22Rv1 (cell line): ENCODE measurements around the gene SLC39A11.
"Not testable (repeated sequence)": the region's sequence is repeated elsewhere in the genome, so short reads cannot be mapped to it uniquely, and the experiment has no call there.

Experiments
- H3K27ac ChIP-seq: fragments of 450-650 bp; 2 replicates; pipeline ENCODE4 v1.5.1; 2017
- ZFX ChIP-seq: fragments of 450-650 bp; IDR thresholded peaks from 2 replicates; pipeline ENCODE4 v1.6.1; 2017; ENCODE audit warnings: antibody characterized with exemption, borderline replicate concordance
- TF ChIP-seq, protein P1 (sequence below): fragments of 450-650 bp; IDR thresholded peaks from 2 replicates; pipeline ENCODE4 v1.5.1; 2017; ENCODE audit warnings: mild to moderate bottlenecking

The SLC39A11 gene

GRCh38 chr17:73069841-73070240, 22.6 kb downstream of the SLC39A11 start:
- TF ChIP-seq ZFX: no peak
- TF ChIP-seq, protein P1, sequence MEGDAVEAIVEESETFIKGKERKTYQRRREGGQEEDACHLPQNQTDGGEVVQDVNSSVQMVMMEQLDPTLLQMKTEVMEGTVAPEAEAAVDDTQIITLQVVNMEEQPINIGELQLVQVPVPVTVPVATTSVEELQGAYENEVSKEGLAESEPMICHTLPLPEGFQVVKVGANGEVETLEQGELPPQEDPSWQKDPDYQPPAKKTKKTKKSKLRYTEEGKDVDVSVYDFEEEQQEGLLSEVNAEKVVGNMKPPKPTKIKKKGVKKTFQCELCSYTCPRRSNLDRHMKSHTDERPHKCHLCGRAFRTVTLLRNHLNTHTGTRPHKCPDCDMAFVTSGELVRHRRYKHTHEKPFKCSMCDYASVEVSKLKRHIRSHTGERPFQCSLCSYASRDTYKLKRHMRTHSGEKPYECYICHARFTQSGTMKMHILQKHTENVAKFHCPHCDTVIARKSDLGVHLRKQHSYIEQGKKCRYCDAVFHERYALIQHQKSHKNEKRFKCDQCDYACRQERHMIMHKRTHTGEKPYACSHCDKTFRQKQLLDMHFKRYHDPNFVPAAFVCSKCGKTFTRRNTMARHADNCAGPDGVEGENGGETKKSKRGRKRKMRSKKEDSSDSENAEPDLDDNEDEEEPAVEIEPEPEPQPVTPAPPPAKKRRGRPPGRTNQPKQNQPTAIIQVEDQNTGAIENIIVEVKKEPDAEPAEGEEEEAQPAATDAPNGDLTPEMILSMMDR: no peak
- no peak overlapping the region for H3K27ac ChIP-seq

- TF ChIP-seq, protein P1: no peak
- no peak for TF ChIP-seq ZFX
- no peak overlapping the region for H3K27ac ChIP-seq
Observed at GRCh38 chr17:73069164-73069770, 23.2 kb downstream of the SLC39A11 start.

- no peak for TF ChIP-seq ZFX
- TF ChIP-seq, protein P1: no peak
- H3K27ac ChIP-seq: no peak overlapping the region
Observed at GRCh38 chr17:73068322-73069153, 23.9 kb downstream of the SLC39A11 start.

- H3K27ac ChIP-seq: not testable (repeated sequence)
Observed at GRCh38 chr17:73067699-73068098, 24.8 kb downstream of the SLC39A11 start.

GRCh38 chr17:73067075-73067474, 25.4 kb downstream of the SLC39A11 start:
- no peak overlapping the region for H3K27ac ChIP-seq
- TF ChIP-seq, protein P1: no peak
- TF ChIP-seq ZFX: no peak

DNA sequence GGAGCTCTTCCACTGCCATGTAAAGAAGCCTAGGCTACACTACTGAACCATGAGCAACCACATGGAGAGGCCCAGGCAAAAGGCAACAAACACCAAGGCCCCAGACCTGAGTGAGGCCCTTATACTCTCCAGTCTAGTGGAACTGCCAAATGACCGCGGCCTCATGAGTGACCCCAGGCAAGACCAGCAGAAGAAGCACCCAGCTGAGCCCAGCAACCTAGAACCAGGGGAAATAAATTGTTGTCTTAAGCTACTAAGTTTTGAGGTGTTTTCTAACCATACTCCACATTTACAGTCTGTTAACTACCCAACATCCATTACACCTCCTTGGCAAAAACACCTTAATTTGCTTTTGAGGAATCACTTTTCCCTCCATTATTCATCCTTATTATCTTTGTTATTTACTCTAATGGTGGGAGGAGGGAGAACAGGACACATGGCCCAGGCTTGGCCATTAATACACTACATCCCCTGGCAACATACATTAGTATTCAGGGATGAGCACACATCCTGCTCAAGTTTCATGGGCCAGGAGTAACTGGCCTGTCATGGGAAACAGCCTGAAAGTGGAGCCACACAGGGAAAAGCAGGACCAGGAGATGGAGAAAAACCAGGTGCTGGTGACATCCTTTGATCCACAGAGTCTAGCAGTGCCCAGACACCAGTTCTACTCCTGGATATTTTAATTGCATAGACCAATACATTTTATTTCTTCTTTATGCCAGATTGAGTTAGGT, 26.2 kb downstream of the SLC39A11 start:
- TF ChIP-seq, protein P1: no peak
- no peak for TF ChIP-seq ZFX
- no peak overlapping the region for H3K27ac ChIP-seq

DNA sequence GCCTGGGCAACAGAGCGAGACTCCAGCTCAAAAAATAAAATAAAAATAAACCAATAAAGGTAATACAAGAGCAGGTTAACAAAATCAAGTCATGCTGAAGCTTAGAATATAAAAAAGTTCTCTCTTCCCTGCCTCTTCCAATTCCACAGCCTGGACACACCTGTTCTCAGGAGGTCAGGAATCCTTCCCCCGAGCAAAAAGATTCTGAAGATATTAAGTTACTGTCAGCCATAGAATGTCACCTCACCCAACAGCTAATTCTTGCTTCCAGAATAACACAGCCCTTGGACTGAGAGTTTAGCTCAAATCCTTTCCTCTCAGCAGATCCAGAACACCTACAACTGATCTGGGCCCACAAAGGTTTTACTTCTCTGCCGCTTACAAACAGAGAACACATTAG, 27.1 kb downstream of the SLC39A11 start:
- no peak overlapping the region for H3K27ac ChIP-seq
- TF ChIP-seq, protein P1: no peak
- TF ChIP-seq ZFX: no peak
